Adrenal gland (tissue), 12 donors: ENCODE data around the gene UHRF1. TPM values are rescaled to one million over a fixed set of nuclear protein-coding genes. Genes with fewer than 3 reads are reported as not detected.

Experiments
- DNase-seq, 7 donors: peaks; one replicate each; pipeline ENCODE4 v3.0.0-alpha.2; 2019 to 2020
- H3K27ac ChIP-seq, 5 donors: fragments of 200-600 bp; sonication (generic) in 4 of 5; 1 replicate in 3 of 5; 2 replicates in 2 of 5; pipeline versions ENCODE4 v1.5.1 to v1.8.0; 2016 to 2020; ENCODE audit warnings: mild to moderate bottlenecking in 1 of 5
- H3K27me3 ChIP-seq: fragments of 200-600 bp; 2 replicates; pipeline ENCODE4 v1.8.0; 2021
- H3K36me3 ChIP-seq, 2 donors: fragments of 200-600 bp; replicated peaks in 1 of 2; 1 replicate in 1 of 2; 2 replicates in 1 of 2; pipeline versions ENCODE4 v1.5.1 to v1.8.0; 2018 to 2022
- H3K4me1 ChIP-seq, 2 donors: fragments of 200-600 bp; replicated peaks in 1 of 2; 1 replicate in 1 of 2; 2 replicates in 1 of 2; pipeline versions ENCODE4 v1.5.1 to v1.8.0; 2018 to 2021
- H3K4me3 ChIP-seq, 4 donors: fragments of 200-600 bp; sonication (generic) in 3 of 4; one replicate each; pipeline ENCODE4 v1.5.1; 2016 to 2018
- H3K9me3 ChIP-seq, 3 donors: fragments of 200-600 bp; sonication (generic) in 1 of 3; replicated peaks in 1 of 3; 1 replicate in 2 of 3; 2 replicates in 1 of 3; pipeline versions ENCODE4 v1.5.1 to v1.8.0; 2016 to 2021
- POLR2A ChIP-seq, 2 donors: fragments of 450-650 bp; IDR thresholded peaks; one replicate each; pipeline ENCODE4 v1.6.1; 2017; ENCODE audit warnings: antibody characterized with exemption in 2 of 2, mild to moderate bottlenecking in 2 of 2, moderate library complexity in 1 of 2
- WGBS, 4 donors: extraction: QIAGEN DNeasy Blood & Tissue Kit in 2 of 4; methylation state at CpG; one replicate each; pipeline versions ENCODE4 v1.1.5 to v1.1.7; 2013 to 2017; 5-methylcytosine and 5-hydroxymethylcytosine counted together
- intact Hi-C, 2 donors: fragments of 100-400 bp; cut with DNase I; formaldehyde crosslinking; loops; one replicate each; pipeline versions ENCODE4 v1.14.1 to v1.15.0; 2022 to 2023
- polyA plus RNA-seq, 3 donors: library from polyadenylated mRNA; stranded (reverse); fragments of 200-250 nt in 2 of 3; fragments of 350-450 nt in 1 of 3; fragmentation: Illumina TruSeq in 1 of 3; extraction: RNeasy Lipid Tissue Mini Kit (QIAGEN cat#74804) in 1 of 3; gene quantifications; one replicate each; pipeline ENCODE4 v1.2.3, GENCODE V29; 2013 to 2014
- total RNA-seq, 9 donors: library from RNA; depleted of rRNA in 4 of 9; stranded (reverse); fragments of >200 nt in 4 of 9; fragments of 120-200 nt in 1 of 9; fragmentation: NEBNext Ultra II Directional in 1 of 9; extraction: Animal tissue kit (Norgen Biotek cat#: 25700) in 1 of 9; gene quantifications; one replicate each; pipeline versions ENCODE4 v1.1.0 to v1.2.4, GENCODE V29; 2013 to 2023
- TF ChIP-seq, protein P1 (sequence below), 6 experiments: fragments of 450-650 bp in 4 of 6; fragments of 200-600 bp in 2 of 6; sonication (generic) in 1 of 6; IDR thresholded peaks; 1 replicate in 5 of 6; 2 replicates in 1 of 6; pipeline versions ENCODE4 v1.5.1 to v1.8.0; 2016 to 2021; ENCODE audit warnings: antibody characterized with exemption in 6 of 6, mild to moderate bottlenecking in 2 of 6, moderate library complexity in 1 of 6
- donor health status: healthy with polysubstance abuse.
- donor health status: Bipolar disorder and iron deficiency.
- donor health status: DM: yes; HTN: yes; CAD: no.
- donor health status: DM: no; HTN: no; CAD: no.
- donor health status: DM: no; HTN: no; CAD: no.
- donor health status: DM: yes; HTN: yes; CAD: no.

UHRF1 gene
- total and polyA plus RNA-seq, 12 donors: 0.56 to 11.0 (median 1.1) TPM

DNA sequence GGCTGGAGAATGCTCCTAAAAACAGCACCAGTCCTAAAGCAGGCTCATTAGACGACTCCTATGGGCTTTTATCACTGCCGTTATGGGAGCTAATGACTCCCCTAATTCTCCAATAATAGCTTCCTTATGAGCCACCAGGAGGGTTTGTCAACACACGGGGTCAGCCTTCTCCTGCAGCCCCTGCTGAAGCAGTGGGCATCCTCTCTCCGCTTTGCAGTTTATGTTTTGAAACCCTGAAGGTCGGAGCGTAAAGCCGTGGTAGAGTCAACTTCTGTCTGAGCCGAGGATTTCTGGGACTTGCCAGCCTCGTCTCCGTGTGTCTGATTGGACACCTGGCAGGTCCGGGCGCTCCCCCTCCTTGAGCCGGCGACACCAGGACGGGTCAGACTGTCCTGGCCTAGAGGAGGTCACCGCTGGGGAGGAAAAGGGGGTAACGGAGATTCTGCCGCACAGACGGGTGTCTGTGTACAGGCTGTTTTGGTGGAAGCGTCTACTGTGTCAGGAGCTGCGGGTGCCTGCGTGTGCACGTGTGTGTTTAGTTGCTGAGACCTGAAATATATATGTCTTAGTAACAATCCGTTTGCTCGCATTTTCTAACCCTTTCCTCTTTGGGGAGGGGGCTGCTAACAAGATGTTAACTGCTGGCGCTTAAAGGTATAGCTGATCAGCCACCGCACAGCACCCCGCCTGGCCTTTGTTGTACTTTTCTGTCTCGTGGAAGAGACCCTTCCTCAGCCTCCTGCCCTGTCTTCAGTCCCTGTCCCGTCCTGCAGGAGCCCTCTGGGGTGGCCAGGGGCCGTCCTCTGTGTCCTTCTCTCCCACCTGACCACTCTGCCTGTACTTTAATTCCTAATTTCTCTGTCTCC lies 61.5 kb downstream of the UHRF1 start:
- H3K4me3 ChIP-seq: peak overlapping the region in 2 of 4 donors; percentile 51 to 79
- peaks cover 37 to 59% of the 10 kb centered on the region in 2 donors for H3K4me1 ChIP-seq
- WGBS, 4 donors: 7 to 13% (median 10%) methylated on average over 19 to 31 of the region's 31 CpGs
- H3K27ac ChIP-seq: peak overlapping the region; percentile 61 to 93 (median 84)
- peak; percentile 63 to 82 (median 78) for DNase-seq
- intact Hi-C loops: loop anchor here (5.0 to 10.0 kb wide), 2 partner anchors 54 to 62 kb away; no protein-coding TSS in a partner anchor
- peak in 1 of 2 donors; percentile 59 for TF ChIP-seq POLR2A (IDR thresholded peaks at IDR 0.05)
- TF ChIP-seq, protein P1, sequence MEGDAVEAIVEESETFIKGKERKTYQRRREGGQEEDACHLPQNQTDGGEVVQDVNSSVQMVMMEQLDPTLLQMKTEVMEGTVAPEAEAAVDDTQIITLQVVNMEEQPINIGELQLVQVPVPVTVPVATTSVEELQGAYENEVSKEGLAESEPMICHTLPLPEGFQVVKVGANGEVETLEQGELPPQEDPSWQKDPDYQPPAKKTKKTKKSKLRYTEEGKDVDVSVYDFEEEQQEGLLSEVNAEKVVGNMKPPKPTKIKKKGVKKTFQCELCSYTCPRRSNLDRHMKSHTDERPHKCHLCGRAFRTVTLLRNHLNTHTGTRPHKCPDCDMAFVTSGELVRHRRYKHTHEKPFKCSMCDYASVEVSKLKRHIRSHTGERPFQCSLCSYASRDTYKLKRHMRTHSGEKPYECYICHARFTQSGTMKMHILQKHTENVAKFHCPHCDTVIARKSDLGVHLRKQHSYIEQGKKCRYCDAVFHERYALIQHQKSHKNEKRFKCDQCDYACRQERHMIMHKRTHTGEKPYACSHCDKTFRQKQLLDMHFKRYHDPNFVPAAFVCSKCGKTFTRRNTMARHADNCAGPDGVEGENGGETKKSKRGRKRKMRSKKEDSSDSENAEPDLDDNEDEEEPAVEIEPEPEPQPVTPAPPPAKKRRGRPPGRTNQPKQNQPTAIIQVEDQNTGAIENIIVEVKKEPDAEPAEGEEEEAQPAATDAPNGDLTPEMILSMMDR (IDR thresholded peaks at IDR 0.05): no peak
- H3K36me3 ChIP-seq: no peaks in the 10 kb centered on the region
- H3K27me3 ChIP-seq: no peaks in the 10 kb centered on the region
- H3K9me3 ChIP-seq: no peaks in the 10 kb centered on the region

DNA sequence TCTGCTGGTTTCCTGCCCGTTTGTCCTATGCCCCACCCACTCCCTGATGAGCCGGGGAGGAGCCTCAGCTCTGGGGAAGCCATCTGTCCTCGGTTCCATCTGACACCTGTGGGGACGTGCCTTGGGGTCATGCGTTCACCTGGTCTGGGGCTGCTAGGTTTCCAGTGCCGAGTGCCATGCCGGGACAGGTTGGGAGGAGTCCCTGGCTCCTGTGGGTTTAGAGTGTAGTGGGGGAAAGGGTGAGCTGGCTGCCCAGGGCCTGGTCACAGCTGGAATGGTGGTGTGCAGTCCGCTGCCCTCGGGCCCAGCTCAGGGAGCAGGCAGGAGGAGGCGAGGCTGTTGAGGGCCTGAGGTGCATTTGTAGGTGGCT lies 62.1 kb downstream of the UHRF1 start:
- Histone ChIP-seq H3K27me3 (no peaks in the 10 kb centered on the region), H3K9me3 (no peaks in the 10 kb centered on the region), H3K36me3 (no peaks in the 10 kb centered on the region), H3K4me3 (peak overlapping the region in 1 of 4 donors; percentile 79), H3K27ac (peak overlapping the region; percentile 61 to 93 (median 84)), H3K4me1 (peaks cover 42 to 65% of the 10 kb centered on the region in 2 donors)
- intact Hi-C loops: loop anchor here (5.0 to 10.0 kb wide), 2 partner anchors 53 to 61 kb away; no protein-coding TSS in a partner anchor
- peak; percentile 60 to 77 (median 70) for DNase-seq
- WGBS, 4 donors: 17 to 27% (median 25%) methylated on average over 6 to 10 of the region's 10 CpGs
- TF ChIP-seq, protein P1 (IDR thresholded peaks at IDR 0.05): no peak
- no peak for TF ChIP-seq POLR2A (IDR thresholded peaks at IDR 0.05)

DNA sequence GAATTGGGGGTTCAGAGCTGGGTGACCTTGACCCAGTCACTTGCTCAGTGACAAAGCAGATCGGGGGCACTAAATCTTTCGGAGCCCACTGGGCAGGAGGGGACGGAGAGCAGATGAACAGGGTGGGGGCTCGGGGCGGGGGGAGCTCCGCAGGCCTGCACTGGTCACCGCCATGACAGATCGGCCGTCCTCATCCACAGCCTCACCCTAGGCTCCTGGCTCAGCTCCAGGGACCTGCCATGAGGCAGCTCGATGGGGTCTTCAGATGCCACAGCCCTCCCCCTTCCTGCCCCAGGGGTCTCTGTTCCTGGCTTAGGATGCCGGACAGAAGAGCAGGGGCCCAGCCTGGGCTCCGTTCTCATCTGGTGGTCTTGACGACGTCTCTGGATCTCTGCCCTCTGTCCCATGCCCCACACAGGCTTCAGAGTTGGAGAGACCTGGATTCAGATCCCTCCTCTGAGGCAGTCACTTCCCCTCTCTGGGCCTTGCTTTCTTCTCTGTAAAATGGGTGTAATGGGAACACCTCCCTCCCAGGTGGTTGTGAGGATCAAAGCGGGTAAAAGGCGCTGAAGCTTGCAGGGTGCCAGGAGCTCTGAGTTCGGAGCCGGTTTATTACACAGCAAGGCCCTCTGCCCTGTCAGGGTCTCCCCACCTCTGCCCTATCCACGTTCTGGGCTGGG lies 62.7 kb downstream of the UHRF1 start:
- no peaks in the 10 kb centered on the region for H3K36me3 ChIP-seq
- WGBS, 4 donors: 62 to 76% (median 69%) methylated on average over 9 to 19 of the region's 19 CpGs
- H3K27ac ChIP-seq: peak overlapping the region; percentile 61 to 93 (median 84)
- intact Hi-C loops: loop anchor here (5.0 to 10.0 kb wide), 2 partner anchors 53 to 60 kb away; no protein-coding TSS in a partner anchor
- H3K9me3 ChIP-seq: no peaks in the 10 kb centered on the region
- peak in 3 of 7 donors; percentile 52 to 57 (median 52) for DNase-seq
- H3K4me3 ChIP-seq: peak overlapping the region in 1 of 4 donors; percentile 79
- H3K27me3 ChIP-seq: no peaks in the 10 kb centered on the region
- TF ChIP-seq, protein P1 (IDR thresholded peaks at IDR 0.05): no peak
- TF ChIP-seq POLR2A (IDR thresholded peaks at IDR 0.05): no peak
- peaks cover 47 to 71% of the 10 kb centered on the region in 2 donors for H3K4me1 ChIP-seq
